Stimulated activated CD4-positive, alpha-beta T cell treated with anti-CD3 and anti-CD28 coated beads, TNF-alpha, amount 100 ng/mL, for 24 hours (primary cell): ENCODE results near the gene PDE2A.

Experiments used
- DNase-seq, 3 experiments: peaks; one replicate each; pipeline ENCODE4 v3.0.0-alpha.2; 2020; ENCODE audit warnings: low read depth in 3 of 3

Gene PDE2A

GRCh38 chr11:72658989-72659640 is 15.1 kb downstream of the PDE2A start:
- DNase-seq: no peak

- DNase-seq: no peak
Measured at GRCh38 chr11:72657411-72658100, 16.7 kb downstream of the PDE2A start.

- DNase-seq: no peak
Measured at GRCh38 chr11:72655896-72656464, 18.2 kb downstream of the PDE2A start.

- DNase-seq: no peak
Measured at GRCh38 chr11:72655014-72655413, 19.2 kb downstream of the PDE2A start.

- DNase-seq: no peak
Measured at GRCh38 chr11:72653649-72654048, 20.6 kb downstream of the PDE2A start.

- DNase-seq: no peak
Measured at GRCh38 chr11:72652873-72653630, 21.2 kb downstream of the PDE2A start.

GRCh38 chr11:72652133-72652532 is 22.1 kb downstream of the PDE2A start:
- no peak for DNase-seq

- DNase-seq: no peak
Measured at GRCh38 chr11:72649215-72649976, 24.8 kb downstream of the PDE2A start.

GRCh38 chr11:72648384-72649136 is 25.7 kb downstream of the PDE2A start:
- DNase-seq: no peak

GRCh38 chr11:72647882-72648281 is 26.3 kb downstream of the PDE2A start:
- no peak for DNase-seq

GRCh38 chr11:72646472-72646871 is 27.8 kb downstream of the PDE2A start:
- no peak for DNase-seq

GRCh38 chr11:72646024-72646423 is 28.2 kb downstream of the PDE2A start:
- DNase-seq: no peak

- no peak for DNase-seq
Measured at GRCh38 chr11:72643547-72643946, 30.7 kb downstream of the PDE2A start.

GRCh38 chr11:72642884-72643522 is 31.2 kb downstream of the PDE2A start:
- peak; percentile 17 to 59 (median 48) for DNase-seq

- DNase-seq: no peak
Measured at GRCh38 chr11:72642043-72642883, 32.0 kb downstream of the PDE2A start.

- no peak for DNase-seq
Measured at GRCh38 chr11:72641522-72642042, 32.6 kb downstream of the PDE2A start.

GRCh38 chr11:72639502-72640375 is 34.5 kb downstream of the PDE2A start:
- no peak for DNase-seq

- no peak for DNase-seq
Measured at GRCh38 chr11:72637926-72638325, 36.3 kb downstream of the PDE2A start.
